GM21515 (cell line): Measurements from ENCODE around the gene SULF2.

Source experiments
- ATAC-seq: cut with Tn5 transposase; IDR thresholded peaks from one replicate; pipeline ENCODE4 v1.9.1; 2021; ENCODE audit not compliant: unreplicated experiment

SULF2 gene

GRCh38 chr20:47612670-47613069, 172.6 kb downstream of the SULF2 start:
- ATAC-seq = no peak

- no peak for ATAC-seq
Observed at GRCh38 chr20:47611785-47612184, 173.5 kb downstream of the SULF2 start.

DNA sequence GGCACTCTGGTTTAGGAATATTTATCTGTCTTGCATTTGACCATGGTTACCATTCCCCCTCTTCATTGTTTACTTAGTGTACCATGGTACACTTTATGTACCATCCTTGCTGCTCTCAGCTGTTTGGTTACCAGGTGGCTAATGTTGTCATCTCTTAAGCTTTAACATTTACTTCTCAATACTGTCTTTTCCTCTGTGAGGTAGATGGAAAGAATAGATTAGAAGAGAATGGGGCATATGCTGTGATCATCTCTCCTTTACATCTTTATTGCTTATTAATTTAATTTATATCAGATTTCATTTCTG, 174.4 kb downstream of the SULF2 start:
- ATAC-seq = no peak

GRCh38 chr20:47610247-47610944, 174.9 kb downstream of the SULF2 start:
- ATAC-seq = no peak

DNA sequence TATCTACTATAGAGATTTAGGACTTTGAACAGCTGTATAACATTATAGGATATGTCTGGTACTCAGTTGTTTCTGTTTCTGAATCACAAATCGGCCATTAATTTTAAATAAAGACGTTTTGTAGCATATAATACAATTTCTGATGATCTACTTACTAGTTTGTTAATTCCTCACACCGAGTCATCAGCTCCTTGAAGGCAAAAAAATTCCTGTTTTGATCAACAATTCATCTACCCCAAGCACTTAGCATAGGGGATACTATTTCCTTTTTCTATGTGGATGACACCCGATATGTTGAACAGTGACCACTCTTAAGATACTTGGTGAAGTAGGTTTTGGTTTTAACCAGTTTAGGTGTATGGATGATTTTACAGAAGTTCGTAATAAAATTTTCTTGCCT, 176.3 kb downstream of the SULF2 start:
- ATAC-seq = no peak
